ENCODE data around the gene HCK.
A peak's percentile ranks its signal among the peaks of the same experiment; 100 is the strongest.

HCK gene

DNA sequence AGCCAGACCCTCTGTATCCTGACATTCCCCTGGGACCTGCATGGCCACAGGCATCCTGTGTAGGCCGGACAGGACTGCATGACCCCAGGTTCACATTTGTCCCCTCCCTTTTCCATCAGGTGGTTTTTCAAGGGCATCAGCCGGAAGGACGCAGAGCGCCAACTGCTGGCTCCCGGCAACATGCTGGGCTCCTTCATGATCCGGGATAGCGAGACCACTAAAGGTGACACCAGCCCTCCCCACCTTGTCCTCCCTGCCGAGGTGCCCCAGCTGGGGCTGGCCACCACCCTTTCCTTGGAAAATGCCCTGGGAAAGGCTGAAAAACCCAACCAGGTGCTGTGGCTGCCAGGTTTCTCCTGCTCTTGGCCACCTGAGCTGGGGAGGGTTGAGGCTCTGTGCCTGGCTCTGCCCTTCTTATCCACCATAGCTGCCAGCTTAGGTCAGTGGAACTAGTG is 27.6 kb downstream of the HCK start:
- no peak for DNase-seq (ENCODE audit: low read depth)
- Histone ChIP-seq H3K27me3 (replicated peaks; ENCODE audit: control insufficient read depth, insufficient read depth, low read length) (peaks cover 63% of the 10 kb centered on the region), H3K4me3 (ENCODE audit: low read length) (no peak overlapping the region), H3K4me1 (ENCODE audit: control insufficient read depth, insufficient read depth, low read length) (peaks cover 4% of the 10 kb centered on the region), H3K36me3 (ENCODE audit: control insufficient read depth, insufficient read depth, low read length, severe bottlenecking) (no peaks in the 10 kb centered on the region), H3K9me3 (ENCODE audit: control insufficient read depth, low read length) (no peaks in the 10 kb centered on the region), H3K9ac (ENCODE audit: low read length) (no peak overlapping the region)

DNA sequence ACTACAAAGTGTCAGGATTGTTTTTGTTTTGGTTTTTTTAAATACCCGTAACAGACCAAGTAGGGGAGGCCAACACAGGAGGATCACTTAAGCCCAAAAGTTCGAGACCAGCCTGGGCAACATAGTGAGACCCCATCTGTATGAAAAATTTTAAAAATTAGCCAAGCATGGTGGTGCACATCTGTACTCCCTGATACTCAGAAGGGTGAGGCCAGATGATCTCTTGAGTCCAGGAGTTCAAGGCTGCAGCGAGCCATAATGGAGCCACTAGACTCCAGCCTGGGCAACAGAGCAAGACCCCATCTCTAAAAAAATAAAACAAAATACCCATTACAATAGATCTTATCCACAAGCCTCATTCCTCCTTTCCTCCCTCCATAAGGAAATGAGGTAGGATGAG is 28.7 kb downstream of the HCK start:
- H3K36me3 ChIP-seq (ENCODE audit: control insufficient read depth, insufficient read depth, low read length, severe bottlenecking) = no peaks in the 10 kb centered on the region
- DNase-seq (ENCODE audit: low read depth) = no peak
- H3K27me3 ChIP-seq (replicated peaks; ENCODE audit: control insufficient read depth, insufficient read depth, low read length) = peaks cover 62% of the 10 kb centered on the region
- H3K9me3 ChIP-seq (ENCODE audit: control insufficient read depth, low read length) = no peaks in the 10 kb centered on the region
- no peak overlapping the region for H3K4me3 ChIP-seq (ENCODE audit: low read length)
- peaks cover 4% of the 10 kb centered on the region for H3K4me1 ChIP-seq (ENCODE audit: control insufficient read depth, insufficient read depth, low read length)
- no peak overlapping the region for H3K9ac ChIP-seq (ENCODE audit: low read length)

DNA sequence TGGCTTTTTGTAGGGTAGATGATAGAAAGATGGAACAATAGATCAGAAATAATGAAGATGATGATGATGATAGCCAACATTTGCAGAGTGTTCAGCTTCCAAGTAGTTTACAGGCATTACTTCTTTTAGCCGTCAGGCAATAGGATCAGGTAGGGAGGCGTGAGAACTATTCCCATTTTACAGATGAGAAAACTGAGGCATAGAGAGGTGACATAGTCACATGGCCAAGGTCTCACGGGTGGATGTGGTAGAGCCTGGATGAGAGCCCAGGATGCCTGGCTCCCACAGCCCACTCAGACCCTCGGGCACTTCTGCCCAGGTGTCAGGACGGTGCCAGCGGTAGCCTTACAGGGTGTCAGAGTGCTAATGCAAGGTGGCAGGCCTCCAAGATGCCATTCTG is 31.4 kb downstream of the HCK start:
- peaks cover 61% of the 10 kb centered on the region for H3K27me3 ChIP-seq (replicated peaks; ENCODE audit: control insufficient read depth, insufficient read depth, low read length)
- H3K9me3 ChIP-seq (ENCODE audit: control insufficient read depth, low read length) = peaks cover 1% of the 10 kb centered on the region
- H3K9ac ChIP-seq (ENCODE audit: low read length) = no peak overlapping the region

DNA sequence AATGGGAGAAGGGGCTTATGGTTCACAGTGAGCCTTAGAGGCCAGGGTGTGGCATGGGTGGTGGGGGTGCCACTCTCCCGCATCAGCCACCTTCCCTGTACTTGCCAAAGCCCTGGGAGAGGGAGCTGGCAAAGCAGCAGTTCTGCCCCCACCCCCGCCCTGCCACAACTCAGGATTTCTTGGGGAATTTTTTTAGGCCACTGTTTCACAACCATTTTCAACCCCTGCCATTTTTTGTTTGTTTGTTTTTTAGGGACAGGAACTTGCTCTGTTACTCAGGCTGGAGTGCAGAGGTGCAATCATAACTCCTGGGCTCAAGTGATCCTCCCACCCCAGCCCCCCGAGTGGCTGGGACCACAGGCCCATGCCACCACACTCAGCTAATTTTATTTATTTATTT is 35.0 kb downstream of the HCK start:
- H3K9ac ChIP-seq (ENCODE audit: low read length) = no peak overlapping the region
- H3K4me3 ChIP-seq (ENCODE audit: low read length) = no peak overlapping the region
- peaks cover 62% of the 10 kb centered on the region for H3K27me3 ChIP-seq (replicated peaks; ENCODE audit: control insufficient read depth, insufficient read depth, low read length)
- peaks cover 6% of the 10 kb centered on the region for H3K9me3 ChIP-seq (ENCODE audit: control insufficient read depth, low read length)
- peak; percentile 20 for DNase-seq (ENCODE audit: low read depth)
- H3K36me3 ChIP-seq (ENCODE audit: control insufficient read depth, insufficient read depth, low read length, severe bottlenecking) = no peaks in the 10 kb centered on the region
- H3K4me1 ChIP-seq (ENCODE audit: control insufficient read depth, insufficient read depth, low read length) = peaks cover 4% of the 10 kb centered on the region

More for the DNA sequence above, 31.4 kb downstream of the HCK start:
- Histone ChIP-seq H3K36me3 (ENCODE audit: control insufficient read depth, insufficient read depth, low read length, severe bottlenecking) (no peaks in the 10 kb centered on the region), H3K4me3 (ENCODE audit: low read length) (no peak overlapping the region), H3K4me1 (ENCODE audit: control insufficient read depth, insufficient read depth, low read length) (peaks cover 4% of the 10 kb centered on the region)
- DNase-seq (ENCODE audit: low read depth) = no peak

DNA sequence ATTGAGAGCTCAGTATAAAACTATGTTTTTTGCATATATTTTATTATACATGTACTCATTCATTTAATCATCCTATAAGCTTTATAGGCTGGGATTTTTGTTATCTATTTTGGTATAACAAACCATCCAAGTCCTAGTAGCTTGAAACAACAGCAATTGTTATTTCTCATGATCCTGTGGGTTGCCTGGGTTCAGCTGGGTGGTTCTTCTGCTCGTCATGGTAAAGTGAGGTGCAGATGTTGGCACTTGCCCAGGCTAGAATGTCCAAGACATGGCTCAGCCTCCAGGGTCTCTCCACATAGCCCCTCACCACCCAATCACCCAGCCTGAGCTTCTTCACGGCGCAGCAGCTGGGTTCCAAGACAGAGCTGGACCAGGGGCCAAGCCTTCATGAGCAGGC is 36.7 kb downstream of the HCK start:
- H3K4me3 ChIP-seq (ENCODE audit: low read length) = no peak overlapping the region
- H3K9ac ChIP-seq (ENCODE audit: low read length) = no peak overlapping the region
- H3K36me3 ChIP-seq (ENCODE audit: control insufficient read depth, insufficient read depth, low read length, severe bottlenecking) = no peaks in the 10 kb centered on the region
- DNase-seq (ENCODE audit: low read depth) = no peak
- no peaks in the 10 kb centered on the region for H3K4me1 ChIP-seq (ENCODE audit: control insufficient read depth, insufficient read depth, low read length)
- peaks cover 68% of the 10 kb centered on the region for H3K27me3 ChIP-seq (replicated peaks; ENCODE audit: control insufficient read depth, insufficient read depth, low read length)
- H3K9me3 ChIP-seq (ENCODE audit: control insufficient read depth, low read length) = peaks cover 6% of the 10 kb centered on the region

DNA sequence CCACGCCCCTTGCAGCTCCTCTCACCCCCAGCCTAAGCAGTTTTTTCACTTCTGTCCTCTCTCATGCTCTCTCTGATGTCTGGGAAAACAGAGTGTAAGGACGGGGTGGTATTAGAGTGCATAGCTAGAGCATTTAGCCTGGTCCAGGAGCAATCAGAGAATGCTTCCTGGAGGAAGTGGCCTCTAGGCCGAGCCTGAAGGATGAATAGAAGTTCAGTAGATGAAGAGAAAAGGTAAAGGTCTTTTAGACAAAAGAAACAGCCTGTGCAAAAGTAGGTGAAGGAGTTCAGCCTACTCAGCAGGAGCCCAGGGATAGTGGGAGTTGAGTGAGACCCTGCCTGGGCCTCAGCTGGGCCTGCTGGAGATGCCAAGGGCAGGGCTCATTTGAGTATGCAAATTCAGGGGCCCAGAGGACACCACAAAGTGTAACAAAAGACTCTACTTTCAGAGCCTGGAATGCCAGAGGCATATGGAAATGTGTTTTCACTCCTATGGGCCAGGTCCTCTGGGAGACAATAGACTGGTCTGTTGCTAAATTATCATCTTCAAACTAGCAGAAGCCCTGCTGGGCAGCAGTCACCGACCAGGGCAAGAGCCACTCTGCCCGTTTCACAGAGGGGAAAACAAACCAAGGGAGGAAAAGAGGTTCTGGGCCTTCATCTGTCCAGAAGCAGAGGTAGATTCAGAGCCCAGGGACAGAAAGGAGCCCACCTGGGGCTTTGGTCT is 37.8 kb downstream of the HCK start:
- no peaks in the 10 kb centered on the region for H3K4me1 ChIP-seq (ENCODE audit: control insufficient read depth, insufficient read depth, low read length)
- H3K9ac ChIP-seq (ENCODE audit: low read length) = no peak overlapping the region
- no peak overlapping the region for H3K4me3 ChIP-seq (ENCODE audit: low read length)
- no peak for DNase-seq (ENCODE audit: low read depth)
- H3K27me3 ChIP-seq (replicated peaks; ENCODE audit: control insufficient read depth, insufficient read depth, low read length) = peaks cover 67% of the 10 kb centered on the region
- H3K9me3 ChIP-seq (ENCODE audit: control insufficient read depth, low read length) = peaks cover 6% of the 10 kb centered on the region
- H3K36me3 ChIP-seq (ENCODE audit: control insufficient read depth, insufficient read depth, low read length, severe bottlenecking) = no peaks in the 10 kb centered on the region

DNA sequence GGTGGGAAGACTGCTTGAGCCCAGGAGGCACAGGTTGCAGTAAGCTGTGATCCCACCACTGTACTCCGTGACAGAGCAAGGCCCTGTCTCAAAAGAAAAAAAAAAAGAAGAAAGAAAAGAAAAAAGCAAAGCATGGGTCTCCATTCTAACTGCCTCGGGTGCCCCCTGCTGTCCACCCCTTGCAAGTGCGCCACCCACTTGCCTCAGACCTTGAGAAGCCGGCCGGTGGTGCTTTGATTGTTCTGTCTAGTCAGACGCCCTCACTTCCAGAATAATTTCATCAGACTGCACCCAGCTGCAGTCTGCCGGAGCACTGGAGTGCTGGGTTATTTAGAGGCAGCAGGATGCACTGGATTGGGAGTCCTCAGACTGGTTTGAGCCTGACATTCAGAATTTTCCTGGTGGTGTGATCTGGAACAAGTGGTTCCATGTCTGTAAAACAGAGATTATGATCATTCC is 39.9 kb downstream of the HCK start:
- Histone ChIP-seq H3K27me3 (replicated peaks; ENCODE audit: control insufficient read depth, insufficient read depth, low read length) (peaks cover 60% of the 10 kb centered on the region), H3K9ac (ENCODE audit: low read length) (no peak overlapping the region), H3K9me3 (ENCODE audit: control insufficient read depth, low read length) (peaks cover 6% of the 10 kb centered on the region), H3K4me3 (ENCODE audit: low read length) (no peak overlapping the region), H3K36me3 (ENCODE audit: control insufficient read depth, insufficient read depth, low read length, severe bottlenecking) (no peaks in the 10 kb centered on the region), H3K4me1 (ENCODE audit: control insufficient read depth, insufficient read depth, low read length) (no peaks in the 10 kb centered on the region)
- peak; percentile 93 for DNase-seq (ENCODE audit: low read depth)

DNA sequence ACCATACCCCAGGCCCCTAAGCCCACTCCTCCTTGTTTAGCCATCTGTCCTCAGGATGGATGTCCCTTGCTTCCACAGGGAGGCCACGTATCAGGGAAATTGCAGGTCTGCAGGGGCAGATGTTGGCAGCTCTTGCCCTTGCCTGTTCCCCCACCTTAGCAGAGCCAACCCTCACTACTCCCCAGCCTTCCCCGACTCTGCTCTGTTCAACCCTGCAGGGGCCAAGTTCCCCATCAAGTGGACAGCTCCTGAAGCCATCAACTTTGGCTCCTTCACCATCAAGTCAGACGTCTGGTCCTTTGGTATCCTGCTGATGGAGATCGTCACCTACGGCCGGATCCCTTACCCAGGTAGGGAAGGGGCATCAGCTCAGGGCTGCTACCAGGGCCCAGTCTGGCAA is 46.7 kb downstream of the HCK start:
- Histone ChIP-seq H3K27me3 (replicated peaks; ENCODE audit: control insufficient read depth, insufficient read depth, low read length) (peaks cover 68% of the 10 kb centered on the region), H3K4me1 (ENCODE audit: control insufficient read depth, insufficient read depth, low read length) (no peaks in the 10 kb centered on the region), H3K4me3 (ENCODE audit: low read length) (no peak overlapping the region), H3K9ac (ENCODE audit: low read length) (no peak overlapping the region), H3K36me3 (ENCODE audit: control insufficient read depth, insufficient read depth, low read length, severe bottlenecking) (no peaks in the 10 kb centered on the region), H3K9me3 (ENCODE audit: control insufficient read depth, low read length) (no peaks in the 10 kb centered on the region)
- no peak for DNase-seq (ENCODE audit: low read depth)

DNA sequence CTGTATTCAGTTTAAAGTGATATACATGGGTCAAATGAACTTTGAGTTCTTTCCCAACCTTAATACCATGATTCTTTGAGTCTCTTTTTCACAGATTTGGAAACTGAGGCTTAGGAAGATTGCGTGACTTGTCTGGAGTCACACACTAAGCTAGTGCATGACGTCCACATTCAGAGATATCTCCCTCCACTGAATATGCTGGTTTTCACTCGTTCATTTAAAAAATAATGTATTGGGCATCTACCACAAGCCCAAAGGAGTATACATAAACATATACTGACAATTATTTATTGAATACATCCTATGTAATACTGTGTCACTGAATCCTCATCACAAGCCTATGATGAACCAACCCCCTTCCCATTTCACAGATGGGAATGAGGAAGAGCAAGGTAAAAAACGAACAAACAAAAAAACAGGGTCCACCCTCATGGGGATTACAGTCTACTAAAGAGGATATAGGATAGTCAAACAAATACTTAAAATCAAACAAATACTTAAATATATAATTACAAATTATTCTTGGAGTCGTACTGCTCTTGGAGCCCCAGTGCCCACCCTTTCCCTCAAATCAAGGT is 56.9 kb downstream of the HCK start:
- Histone ChIP-seq H3K27me3 (replicated peaks; ENCODE audit: control insufficient read depth, insufficient read depth, low read length) (peaks cover 2% of the 10 kb centered on the region), H3K4me3 (ENCODE audit: low read length) (peak overlapping the region; percentile 93), H3K9ac (ENCODE audit: low read length) (peak overlapping the region; percentile 98), H3K4me1 (ENCODE audit: control insufficient read depth, insufficient read depth, low read length) (peaks cover 14% of the 10 kb centered on the region), H3K36me3 (ENCODE audit: control insufficient read depth, insufficient read depth, low read length, severe bottlenecking) (no peaks in the 10 kb centered on the region), H3K9me3 (ENCODE audit: control insufficient read depth, low read length) (no peaks in the 10 kb centered on the region)
- no peak for DNase-seq (ENCODE audit: low read depth)

DNA sequence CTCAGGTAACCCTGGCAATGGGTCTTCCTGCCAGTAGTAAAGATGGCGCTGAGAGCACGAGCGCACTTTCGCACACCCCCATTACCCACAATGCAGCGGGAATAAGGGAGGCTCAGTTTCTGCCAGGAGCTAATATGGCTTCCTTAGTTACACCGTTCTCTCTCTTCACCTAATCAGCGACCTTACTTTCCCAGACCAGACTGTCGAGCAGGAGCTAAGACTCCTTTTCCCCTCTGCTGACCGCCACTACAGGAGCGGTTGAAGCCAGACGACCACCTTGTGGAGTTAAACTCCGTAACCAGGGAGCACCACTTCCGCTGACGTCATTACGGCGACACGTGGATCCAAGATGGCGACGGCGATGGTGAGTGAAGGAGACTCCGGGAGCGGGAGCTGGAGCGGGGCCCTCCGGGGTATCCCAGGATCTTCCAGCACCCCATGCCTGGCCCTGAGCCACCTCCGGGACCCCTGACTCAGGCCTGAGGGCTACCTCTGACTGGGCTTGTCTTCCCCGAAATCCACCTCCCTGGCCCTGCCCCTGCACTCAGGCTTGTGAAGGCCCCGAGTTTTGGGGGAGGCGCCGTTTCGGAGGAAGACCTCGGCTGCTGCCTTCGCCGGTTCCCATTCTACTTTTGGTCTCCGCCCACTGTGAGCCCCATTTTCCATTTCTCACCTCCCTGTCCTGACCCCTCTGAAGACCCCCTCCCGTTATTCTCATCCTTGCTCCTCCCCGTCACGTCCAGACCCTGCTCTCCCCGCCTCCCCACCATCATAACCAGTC is 57.5 kb downstream of the HCK start, which contains the start of gene TM9SF4:
Gene TM9SF4 (plus strand): TSS at position 323 of the 781 bp plus-strand sequence. CDS start 27 bp downstream, at position 350.
- H3K4me3 ChIP-seq (ENCODE audit: low read length) = peak within 1 kb of the TSS; percentile 93
- peaks cover 14% of the 10 kb centered on the region for H3K4me1 ChIP-seq (ENCODE audit: control insufficient read depth, insufficient read depth, low read length)
- peak; percentile 97 for DNase-seq (ENCODE audit: low read depth)
- H3K9ac ChIP-seq (ENCODE audit: low read length) = peak within 1 kb of the TSS; percentile 98
- H3K9me3 ChIP-seq (ENCODE audit: control insufficient read depth, low read length) = no peaks in the 10 kb centered on the region
- H3K36me3 ChIP-seq (ENCODE audit: control insufficient read depth, insufficient read depth, low read length, severe bottlenecking) = no peaks in the 10 kb centered on the region
- H3K27me3 ChIP-seq (replicated peaks; ENCODE audit: control insufficient read depth, insufficient read depth, low read length) = no peaks in the 10 kb centered on the region

DNA sequence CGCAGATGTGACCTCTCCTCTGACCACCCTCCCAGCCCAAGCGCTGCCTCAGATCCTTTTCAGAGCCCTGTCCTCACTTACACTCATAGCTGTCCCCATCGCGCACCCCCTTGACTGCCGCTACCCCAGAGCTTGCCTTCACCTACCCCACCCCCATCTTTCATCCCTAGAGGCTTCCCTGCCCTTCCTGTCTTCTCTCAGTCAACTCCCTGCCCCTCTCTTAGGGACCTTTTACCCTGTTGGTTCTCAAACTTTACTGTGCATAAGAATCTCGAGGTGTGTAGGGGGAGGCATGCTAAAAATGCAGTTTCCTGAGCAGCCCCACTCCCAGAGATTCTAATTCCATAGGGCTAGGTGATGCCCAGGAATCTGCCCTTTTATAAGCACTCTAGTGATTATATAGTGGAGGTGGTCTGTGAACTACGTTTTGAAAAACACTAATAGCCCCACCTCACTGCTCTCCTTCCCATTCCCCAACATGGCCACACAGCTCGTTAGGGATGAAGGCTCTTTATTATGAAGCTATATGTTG is 58.2 kb downstream of the HCK start:
- H3K4me3 ChIP-seq (ENCODE audit: low read length) = peak overlapping the region; percentile 93
- H3K4me1 ChIP-seq (ENCODE audit: control insufficient read depth, insufficient read depth, low read length) = peaks cover 14% of the 10 kb centered on the region
- no peaks in the 10 kb centered on the region for H3K36me3 ChIP-seq (ENCODE audit: control insufficient read depth, insufficient read depth, low read length, severe bottlenecking)
- no peaks in the 10 kb centered on the region for H3K9me3 ChIP-seq (ENCODE audit: control insufficient read depth, low read length)
- H3K27me3 ChIP-seq (replicated peaks; ENCODE audit: control insufficient read depth, insufficient read depth, low read length) = no peaks in the 10 kb centered on the region
- DNase-seq (ENCODE audit: low read depth) = peak; percentile 56
- H3K9ac ChIP-seq (ENCODE audit: low read length) = peak overlapping the region; percentile 98
